Fibroblast of lung (primary cell): ENCODE data around the gene NFATC2.

Source experiments
- EZH2 ChIP-seq: IDR thresholded peaks from 2 replicates; pipeline ENCODE4 v1.5.1; 2012; ENCODE audit warnings: low read length, control low read depth, mild to moderate bottlenecking; ENCODE audit errors: missing control alignments
- TF ChIP-seq, protein P1 (sequence below), 2 donors: IDR thresholded peaks in 1 of 2; conservative IDR thresholded peaks in 1 of 2; 1 replicate in 1 of 2; 2 replicates in 1 of 2; pipeline ENCODE4 v1.5.1; 2011 to 2012; ENCODE audit warnings: low read length in 2 of 2, control low read depth in 1 of 2, inconsistent platforms in 1 of 2, low read depth in 1 of 2, mild to moderate bottlenecking in 1 of 2

DNA sequence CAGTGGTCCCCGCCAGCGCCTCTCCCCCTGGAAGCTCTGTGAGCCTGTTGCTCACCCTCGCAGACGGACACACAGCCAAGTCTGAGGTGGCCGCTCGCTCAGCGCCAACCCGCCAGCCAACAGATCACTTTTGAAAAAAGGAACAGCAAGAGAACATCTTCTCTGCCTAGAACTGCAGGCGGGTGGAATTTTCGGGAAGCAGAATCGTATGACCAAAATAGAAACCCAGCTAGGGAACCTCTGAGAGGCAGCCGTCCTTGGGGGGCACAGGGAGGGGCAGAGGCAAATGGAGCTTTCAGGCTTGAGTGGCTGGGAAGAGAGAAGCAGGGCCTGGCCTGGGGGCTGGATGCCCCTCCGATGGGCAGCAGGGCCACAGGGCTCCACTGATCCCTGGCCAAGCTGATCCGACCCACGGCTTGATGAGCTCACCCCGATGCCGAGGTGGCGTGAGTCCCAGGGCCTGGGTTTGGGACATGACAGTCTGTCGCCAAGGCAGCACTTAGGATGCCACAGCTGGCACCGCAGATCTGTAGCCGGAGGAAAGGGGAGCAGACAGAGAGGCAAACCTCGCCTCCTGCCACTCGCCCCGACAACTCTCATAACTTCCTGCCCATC is 9.8 kb downstream of the NFATC2 start:
- TF ChIP-seq, protein P1, sequence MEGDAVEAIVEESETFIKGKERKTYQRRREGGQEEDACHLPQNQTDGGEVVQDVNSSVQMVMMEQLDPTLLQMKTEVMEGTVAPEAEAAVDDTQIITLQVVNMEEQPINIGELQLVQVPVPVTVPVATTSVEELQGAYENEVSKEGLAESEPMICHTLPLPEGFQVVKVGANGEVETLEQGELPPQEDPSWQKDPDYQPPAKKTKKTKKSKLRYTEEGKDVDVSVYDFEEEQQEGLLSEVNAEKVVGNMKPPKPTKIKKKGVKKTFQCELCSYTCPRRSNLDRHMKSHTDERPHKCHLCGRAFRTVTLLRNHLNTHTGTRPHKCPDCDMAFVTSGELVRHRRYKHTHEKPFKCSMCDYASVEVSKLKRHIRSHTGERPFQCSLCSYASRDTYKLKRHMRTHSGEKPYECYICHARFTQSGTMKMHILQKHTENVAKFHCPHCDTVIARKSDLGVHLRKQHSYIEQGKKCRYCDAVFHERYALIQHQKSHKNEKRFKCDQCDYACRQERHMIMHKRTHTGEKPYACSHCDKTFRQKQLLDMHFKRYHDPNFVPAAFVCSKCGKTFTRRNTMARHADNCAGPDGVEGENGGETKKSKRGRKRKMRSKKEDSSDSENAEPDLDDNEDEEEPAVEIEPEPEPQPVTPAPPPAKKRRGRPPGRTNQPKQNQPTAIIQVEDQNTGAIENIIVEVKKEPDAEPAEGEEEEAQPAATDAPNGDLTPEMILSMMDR (conservative IDR thresholded peaks at IDR 0.05 in 1 of 2, IDR thresholded peaks at IDR 0.05 in 1 of 2; ENCODE audit: low read depth in 1 of 2, low read length in 2 of 2) = no peak
- no peak for TF ChIP-seq EZH2
